Sciatic nerve (tissue), 2 donors: ENCODE data around the gene PGAM5. TPM values are rescaled to one million over a fixed set of nuclear protein-coding genes. Genes with fewer than 3 reads are reported as not detected.
A peak's percentile ranks its signal among the peaks of the same experiment; 100 is the strongest.

Source experiments
- ATAC-seq: fragments of 200-7000 bp; cut with Tn5 transposase; one replicate; pipeline ENCODE4 v1.9.1; 2020; ENCODE audit warnings: mild to moderate bottlenecking, moderate library complexity
- DNase-seq: peaks from one replicate; pipeline ENCODE4 v3.0.0-alpha.2; 2020; ENCODE audit warnings: low spot score
- intact Hi-C: fragments of 100-400 bp; cut with DNase I; formaldehyde crosslinking; loops from one replicate; pipeline ENCODE4 v1.14.2; 2022
- total RNA-seq: library from RNA; stranded (reverse); fragmentation: NEBNext Ultra II Directional; extraction: Animal tissue kit (Norgen Biotek cat#: 25700); gene quantifications from one replicate; pipeline ENCODE4 v1.2.1, GENCODE V29; 2021
- donor health status: DM: no; HTN: no; CAD: no.
- donor health status: DM: no; HTN: no; CAD: no.

Gene PGAM5
- total RNA-seq, 1 donor from 2014 or later, result 12.1 TPM

- ATAC-seq, result no peak
- peak; percentile 74 for DNase-seq
- intact Hi-C loops, result no loop called here
Observed at GRCh38 chr12:132766380-132767085, 55.9 kb downstream of the PGAM5 start.

GRCh38 chr12:132771126-132771838, 60.6 kb downstream of the PGAM5 start:
- intact Hi-C loops, result no loop called here
- DNase-seq (no peak), ATAC-seq (no peak)

Other genes with a start within 250 kb of the PGAM5 start
- gene FBRSL1, start 220.7 kb upstream of the PGAM5 start, total RNA-seq, result 43.7 TPM
- gene LRCOL1, start 100.3 kb upstream of the PGAM5 start, total RNA-seq, result not detected
- not detected for gene P2RX2, start 92.1 kb upstream of the PGAM5 start, total RNA-seq
- 39.2 TPM for gene POLE, start 23.5 kb upstream of the PGAM5 start, total RNA-seq
- 18.3 TPM for gene PXMP2, start 23.3 kb upstream of the PGAM5 start, total RNA-seq
- 55.9 TPM for gene ANKLE2, start 51.0 kb downstream of the PGAM5 start, total RNA-seq
- 60.6 TPM for gene GOLGA3, start 118.0 kb downstream of the PGAM5 start, total RNA-seq
- gene CHFR, start 176.8 kb downstream of the PGAM5 start, total RNA-seq, result 45.5 TPM
- 19.4 TPM for gene ZNF605, start 245.5 kb downstream of the PGAM5 start, total RNA-seq